Calu3 (cell line): Measurements from ENCODE around the gene PBX3. TPM values are rescaled to one million over a fixed set of nuclear protein-coding genes. Genes with fewer than 3 reads are reported as not detected.
A peak's percentile ranks its signal among the peaks of the same experiment; 100 is the strongest.

Source experiments
- BruUV-seq: library from RNA; stranded (reverse); fragments of 400-500 nt; replicated peaks from 2 replicates; lab custom pipeline; 2021; lab: Mats Ljungman, UMichigan
- CTCF ChIA-PET: fragments of 300-600 bp; sonication (Branson Sonifier 250); formaldehyde crosslinking; loops from one replicate; lab custom pipeline; 2022; ENCODE audit warnings: antibody characterized with exemption; lab: Charles Lee
- DNase-seq: peaks from one replicate; pipeline ENCODE4 v3.0.0; 2022
- H3K27ac Mint-ChIP-seq: one replicate; pipeline ENCODE4 v1.8.0; 2022; ENCODE audit warnings: mixed read lengths; ENCODE audit not compliant: unreplicated experiment
- H3K27me3 Mint-ChIP-seq: one replicate; pipeline ENCODE4 v1.8.0; 2022; ENCODE audit warnings: mixed read lengths; ENCODE audit not compliant: unreplicated experiment
- H3K36me3 Mint-ChIP-seq: one replicate; pipeline ENCODE4 v1.8.0; 2022; ENCODE audit warnings: mild to moderate bottlenecking, moderate library complexity, mixed read lengths; ENCODE audit not compliant: insufficient read depth, unreplicated experiment
- H3K4me1 Mint-ChIP-seq: one replicate; pipeline ENCODE4 v1.8.0; 2022; ENCODE audit warnings: mild to moderate bottlenecking, low read depth, mixed read lengths; ENCODE audit not compliant: unreplicated experiment
- H3K4me3 Mint-ChIP-seq: one replicate; pipeline ENCODE4 v1.8.0; 2022; ENCODE audit warnings: mild to moderate bottlenecking, low read depth, moderate library complexity, mixed read lengths; ENCODE audit not compliant: unreplicated experiment
- H3K9me3 Mint-ChIP-seq: one replicate; pipeline ENCODE4 v1.8.0; 2022; ENCODE audit warnings: low read depth, mixed read lengths; ENCODE audit not compliant: unreplicated experiment
- CTCF ChIP-seq: fragments of 200-600 bp; IDR thresholded peaks from one replicate; pipeline ENCODE4 v1.8.0; 2022; ENCODE audit warnings: antibody characterized with exemption; ENCODE audit not compliant: unreplicated experiment
- intact Hi-C: fragments of 100-400 bp; cut with micrococcal nuclease; formaldehyde crosslinking; loops from one replicate; pipeline ENCODE4 v1.10.0; 2022; ENCODE audit not compliant: unreplicated experiment
- total RNA-seq: library from RNA; stranded (reverse); gene quantifications from 2 replicates; pipeline ENCODE4 v1.2.3, GENCODE V29; 2022

Gene PBX3
- total RNA-seq, 1 experiment from 2014 or later = 8.0 TPM

DNA sequence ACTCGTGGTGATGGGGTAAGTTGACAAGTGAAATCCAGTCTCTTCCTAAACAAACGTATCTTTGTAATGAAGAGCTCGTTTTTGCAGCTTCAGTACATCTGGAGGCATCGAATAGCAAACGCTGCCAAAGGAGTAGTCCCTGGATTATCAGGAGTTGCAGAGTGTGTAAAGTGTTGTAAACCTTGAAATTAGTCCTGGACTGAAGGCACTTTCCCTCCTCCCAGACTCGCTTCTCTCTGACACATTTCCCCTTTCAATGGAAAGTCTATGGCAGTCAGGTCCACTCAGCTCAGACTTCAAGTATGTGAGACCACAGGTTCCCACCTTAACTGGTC, 1.5 kb upstream of the PBX3 start:
- Mint-ChIP-seq H3K4me1 (no peaks in the 10 kb centered on the region), H3K4me3 (peak overlapping the region; percentile 81), H3K27ac (peak overlapping the region; percentile 85), H3K36me3 (peaks cover 15% of the 10 kb centered on the region), H3K9me3 (no peaks in the 10 kb centered on the region), H3K27me3 (no peaks in the 10 kb centered on the region)
- TF ChIP-seq CTCF = no peak
- BruUV-seq = no TSS peak
- CTCF ChIA-PET = interaction anchor here (0.7 to 1.3 kb wide), 2 partner anchors 187 to 702 kb away, joined by 3 to 4 read pairs; no protein-coding TSS in a partner anchor
- DNase-seq = no peak
- intact Hi-C loops = no loop called here

GRCh38 chr9:125746017-125746773, 978 bp upstream of the PBX3 start:
- H3K4me3 Mint-ChIP-seq = peak overlapping the region; percentile 81
- CTCF ChIA-PET = interaction anchor here (0.7 to 1.3 kb wide), 2 partner anchors 188 to 703 kb away, joined by 3 to 4 read pairs; no protein-coding TSS in a partner anchor
- peak overlapping the region; percentile 85 for H3K27ac Mint-ChIP-seq
- no peaks in the 10 kb centered on the region for H3K9me3 Mint-ChIP-seq
- intact Hi-C loops = no loop called here
- TF ChIP-seq CTCF = no peak
- no TSS peak for BruUV-seq
- peak; percentile 93 for DNase-seq
- H3K4me1 Mint-ChIP-seq = no peaks in the 10 kb centered on the region
- H3K27me3 Mint-ChIP-seq = no peaks in the 10 kb centered on the region
- peaks cover 15% of the 10 kb centered on the region for H3K36me3 Mint-ChIP-seq

DNA sequence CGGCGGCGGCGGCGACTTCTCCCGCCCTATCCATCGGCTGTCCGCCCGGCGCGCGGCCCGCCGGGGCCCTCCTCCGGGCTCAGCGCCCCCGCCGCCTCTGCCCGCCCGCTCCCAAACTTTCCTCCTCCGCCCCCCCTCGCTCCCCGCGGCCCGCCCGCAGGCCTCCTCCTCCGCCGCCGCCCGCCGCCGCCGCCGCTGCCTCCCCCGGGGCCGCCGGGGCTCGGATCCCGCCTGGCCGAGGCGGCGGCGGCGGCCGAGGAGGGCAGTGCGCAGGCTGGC, 460 bp upstream of the PBX3 start:
- no peaks in the 10 kb centered on the region for H3K27me3 Mint-ChIP-seq
- BruUV-seq = no TSS peak
- no peak for DNase-seq
- H3K4me1 Mint-ChIP-seq = no peaks in the 10 kb centered on the region
- intact Hi-C loops = no loop called here
- TF ChIP-seq CTCF = no peak
- peaks cover 15% of the 10 kb centered on the region for H3K36me3 Mint-ChIP-seq
- no peak overlapping the region for H3K27ac Mint-ChIP-seq
- no peaks in the 10 kb centered on the region for H3K9me3 Mint-ChIP-seq
- H3K4me3 Mint-ChIP-seq = peak overlapping the region; percentile 81
- CTCF ChIA-PET = interaction anchor here (1.3 kb wide), 1 partner anchor 188 kb away, joined by 4 read pairs; no protein-coding TSS in a partner anchor

DNA sequence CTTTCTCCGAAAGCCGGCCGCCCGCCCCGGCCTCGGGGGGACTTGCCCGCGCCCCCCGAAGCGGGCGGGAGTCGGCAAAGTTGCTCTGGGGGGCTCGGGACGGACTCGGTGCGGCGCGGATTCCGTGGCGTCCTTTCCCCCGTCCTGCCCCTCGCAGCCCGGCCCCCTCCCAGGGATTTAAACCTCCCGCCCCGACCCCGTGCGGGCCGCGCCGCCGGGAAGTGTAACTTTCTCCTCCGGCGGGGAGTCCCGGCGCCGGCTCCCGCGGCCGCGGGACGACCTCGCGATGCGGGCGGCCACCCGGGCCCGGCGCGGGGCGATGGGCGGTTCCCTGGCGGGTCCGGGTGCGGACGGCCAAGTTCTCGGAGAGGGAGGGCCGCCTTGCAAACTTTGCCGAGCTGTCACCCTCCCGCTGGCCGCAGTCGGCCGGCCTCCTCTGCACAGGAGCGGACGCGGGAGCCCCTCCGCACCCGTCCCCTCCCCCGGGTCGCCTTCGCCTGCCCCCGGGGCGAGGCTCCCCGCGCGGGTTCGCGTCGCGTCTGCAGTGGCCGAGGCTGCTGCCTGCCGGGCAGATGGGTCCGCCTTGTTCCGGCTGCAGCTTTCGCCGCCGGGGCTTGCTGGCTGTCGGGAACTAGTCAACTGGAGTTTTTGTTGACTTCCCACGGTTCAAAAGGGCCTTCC, 732 bp downstream of the PBX3 start:
- peaks cover 15% of the 10 kb centered on the region for H3K36me3 Mint-ChIP-seq
- H3K27me3 Mint-ChIP-seq = no peaks in the 10 kb centered on the region
- no peaks in the 10 kb centered on the region for H3K9me3 Mint-ChIP-seq
- no peak overlapping the region for H3K27ac Mint-ChIP-seq
- intact Hi-C loops = no loop called here
- CTCF ChIA-PET = no interaction called here
- no peaks in the 10 kb centered on the region for H3K4me1 Mint-ChIP-seq
- no TSS peak for BruUV-seq
- H3K4me3 Mint-ChIP-seq = peak overlapping the region; percentile 81
- peak; percentile 16 for DNase-seq
- TF ChIP-seq CTCF = no peak
